Right hindlimb (tissue), 1 donor: ENCODE results near the gene GRB2.
"Not testable (repeated sequence)": the region's sequence is repeated elsewhere in the genome, so short reads cannot be mapped to it uniquely, and the experiment has no call there.

ENCODE experiments used
- DNase-seq: peaks from one replicate; pipeline ENCODE4 v3.0.0-alpha.2; 2018

GRB2 gene

DNA sequence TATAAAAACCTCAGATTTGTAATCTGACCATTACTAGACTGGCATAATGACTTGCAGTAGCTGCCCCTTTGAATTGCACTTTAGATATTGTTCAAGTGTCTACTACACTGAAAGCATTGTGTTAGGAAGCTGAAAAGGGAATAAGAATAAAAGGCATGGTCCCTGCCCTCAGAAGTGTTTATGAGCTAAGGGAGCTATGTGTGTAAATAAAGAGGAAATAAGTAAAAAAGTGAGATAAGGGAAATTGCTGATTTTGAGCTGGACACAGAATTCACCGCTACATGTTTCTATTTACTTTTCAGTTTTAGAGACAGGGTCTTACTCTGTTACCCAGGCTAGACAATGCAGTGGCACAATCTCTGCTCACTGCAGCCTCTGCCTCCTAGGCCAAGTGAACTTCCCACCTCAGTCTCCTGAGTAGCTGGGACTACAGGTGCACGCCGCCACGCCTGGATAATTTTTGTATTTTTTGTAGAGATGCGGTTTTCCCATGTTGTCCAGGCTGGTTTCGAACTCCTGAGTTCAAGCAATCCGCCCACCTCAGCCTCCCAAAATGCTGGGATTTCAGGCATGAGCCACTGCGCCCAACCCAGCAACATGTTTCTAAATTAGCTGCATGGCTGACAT is 57.0 kb downstream of the GRB2 start:
- DNase-seq = no peak

DNA sequence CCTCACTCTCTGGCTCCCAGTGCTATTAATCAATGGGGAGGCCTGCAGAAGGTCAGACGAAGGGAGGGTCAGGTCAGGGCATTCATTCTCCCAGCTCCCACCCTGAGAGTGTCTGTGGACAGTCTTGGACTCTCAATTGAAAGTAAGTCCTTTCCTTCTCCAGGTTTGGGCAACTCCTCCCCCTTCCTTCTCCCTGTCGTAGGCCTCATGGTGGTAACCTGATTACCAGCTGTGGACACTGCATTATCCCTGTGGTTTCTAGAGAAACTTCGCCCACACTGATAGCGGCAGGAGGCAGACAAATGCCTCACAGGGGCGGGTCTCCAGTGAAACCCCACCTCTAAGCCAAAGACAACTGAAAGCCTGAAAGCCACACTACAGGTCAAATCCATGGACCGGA is 58.6 kb downstream of the GRB2 start:
- DNase-seq = no peak

- not testable (repeated sequence) for DNase-seq
Observed at GRCh38 chr17:75346368-75346767, 59.1 kb downstream of the GRB2 start.

DNA sequence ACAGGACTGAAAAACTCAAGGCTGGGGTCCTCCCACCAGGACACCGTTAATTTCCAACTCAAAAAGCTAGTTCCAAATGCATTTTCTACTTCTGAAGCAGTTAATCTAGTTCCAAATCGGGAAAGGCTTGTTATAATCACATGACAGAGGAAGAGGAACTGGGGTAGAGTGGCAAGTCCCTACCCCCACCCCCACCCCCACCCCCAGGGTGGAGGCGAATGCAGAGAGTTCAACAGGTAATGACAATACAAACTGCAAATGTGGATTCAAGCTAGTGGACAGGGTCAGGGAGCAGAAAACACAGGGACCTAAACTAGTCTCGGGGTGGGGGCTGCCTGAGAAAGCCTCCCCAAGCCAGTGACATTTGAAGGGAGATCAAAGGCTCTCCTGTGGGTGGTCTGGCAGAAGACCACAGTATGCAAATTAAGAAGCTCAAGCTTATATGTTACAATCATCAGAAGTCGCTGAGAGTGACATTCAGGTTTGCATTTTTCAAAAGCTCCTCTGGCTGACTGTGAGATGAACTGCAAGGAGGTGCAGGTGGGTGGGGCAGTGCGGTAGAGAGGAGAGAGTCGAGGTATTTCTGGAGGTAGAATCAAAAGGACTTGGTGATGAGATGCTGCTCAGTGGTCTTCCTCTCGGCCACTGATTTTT is 59.8 kb downstream of the GRB2 start:
- no peak for DNase-seq

- no peak for DNase-seq
Observed at GRCh38 chr17:75344666-75345065, 60.8 kb downstream of the GRB2 start.

DNA sequence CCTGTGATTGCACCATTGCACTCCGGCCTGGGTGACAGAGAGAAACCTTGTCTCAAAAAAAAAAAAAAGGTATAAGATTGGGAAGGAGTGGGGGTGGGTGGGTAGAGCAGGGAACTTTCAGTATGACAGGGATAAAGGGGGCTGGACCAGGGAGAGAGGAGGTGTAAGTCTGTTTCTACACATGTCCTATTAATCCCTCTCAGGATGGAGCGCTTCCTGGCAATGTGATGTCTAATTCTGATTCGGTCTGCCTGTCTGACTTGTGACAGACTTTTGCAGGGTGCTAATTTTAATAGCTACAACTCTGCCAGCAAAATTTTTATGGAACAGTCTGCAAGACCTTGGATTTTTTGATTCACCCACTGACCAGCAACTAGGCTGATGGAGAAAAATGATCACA is 62.5 kb downstream of the GRB2 start:
- DNase-seq = no peak

DNA sequence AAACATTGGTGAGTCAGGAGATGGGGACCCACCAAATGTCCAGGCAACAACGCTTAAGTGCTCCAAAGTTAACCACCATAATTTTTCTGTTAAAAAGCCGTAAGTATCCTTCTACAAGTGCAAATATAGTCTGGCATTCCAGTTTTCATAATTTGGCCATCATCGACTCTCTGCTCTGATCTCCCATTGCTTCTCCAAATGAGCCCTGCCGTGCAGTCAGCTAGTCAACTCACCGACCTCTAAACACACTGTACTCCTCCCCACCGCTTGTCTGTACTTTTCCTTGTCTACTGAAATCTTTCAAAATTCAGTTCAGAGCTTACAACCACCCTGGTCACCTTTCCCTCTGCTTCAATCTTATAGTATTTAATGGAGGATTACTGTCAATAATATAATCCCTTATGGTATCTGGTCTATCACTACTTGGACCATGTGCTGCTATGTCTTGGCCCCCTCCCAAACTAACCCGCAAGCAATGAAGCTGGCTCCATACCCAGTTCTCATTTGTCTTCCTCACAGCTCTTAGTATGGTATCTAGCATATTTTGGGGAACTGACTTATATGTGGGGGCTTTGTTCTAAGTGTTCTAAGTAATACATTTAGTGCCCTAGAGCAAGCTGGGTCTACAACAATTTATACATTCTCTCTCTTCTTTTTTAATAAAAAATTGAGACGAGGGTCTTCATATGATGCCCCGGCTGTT is 63.5 kb downstream of the GRB2 start:
- DNase-seq = no peak

DNA sequence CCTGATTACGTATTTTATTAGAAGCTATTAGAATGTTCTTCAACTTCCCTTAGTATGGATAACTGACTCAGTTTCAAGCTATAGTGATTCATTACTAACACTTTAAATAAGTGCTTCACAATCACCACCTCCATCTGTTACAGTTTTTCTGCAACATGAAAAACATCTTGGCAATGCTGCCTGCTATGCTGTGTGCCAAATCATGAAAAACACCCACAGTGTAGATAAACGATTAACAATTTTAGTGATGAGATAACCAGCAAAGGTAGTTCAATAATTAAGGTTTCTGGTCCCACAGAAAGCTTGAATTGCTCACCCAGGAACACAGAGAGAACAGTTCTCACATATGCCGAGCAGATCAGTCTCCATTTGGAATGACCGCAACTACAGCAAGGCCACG is 64.8 kb downstream of the GRB2 start:
- no peak for DNase-seq

DNA sequence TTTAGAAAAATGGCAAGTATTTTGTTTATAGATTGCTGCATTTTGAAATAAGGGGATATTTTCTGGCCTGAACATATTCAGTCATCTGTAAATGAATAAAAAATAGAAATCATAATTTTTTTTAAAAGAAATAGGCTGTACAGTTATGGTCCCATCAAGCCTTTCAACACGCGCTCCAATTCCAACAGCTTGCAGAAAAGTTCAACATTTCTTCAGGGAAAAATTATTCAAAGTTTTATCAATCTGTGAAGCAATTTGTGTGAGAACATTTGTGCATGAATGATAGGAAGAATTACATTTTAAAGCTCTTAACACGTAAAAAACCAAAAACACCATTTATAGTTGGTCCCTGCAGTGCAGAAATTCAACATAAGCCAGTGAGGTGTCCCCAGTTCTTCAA is 65.5 kb downstream of the GRB2 start:
- no peak for DNase-seq

- DNase-seq = no peak
Observed at GRCh38 chr17:75338335-75338734, 67.1 kb downstream of the GRB2 start.

DNA sequence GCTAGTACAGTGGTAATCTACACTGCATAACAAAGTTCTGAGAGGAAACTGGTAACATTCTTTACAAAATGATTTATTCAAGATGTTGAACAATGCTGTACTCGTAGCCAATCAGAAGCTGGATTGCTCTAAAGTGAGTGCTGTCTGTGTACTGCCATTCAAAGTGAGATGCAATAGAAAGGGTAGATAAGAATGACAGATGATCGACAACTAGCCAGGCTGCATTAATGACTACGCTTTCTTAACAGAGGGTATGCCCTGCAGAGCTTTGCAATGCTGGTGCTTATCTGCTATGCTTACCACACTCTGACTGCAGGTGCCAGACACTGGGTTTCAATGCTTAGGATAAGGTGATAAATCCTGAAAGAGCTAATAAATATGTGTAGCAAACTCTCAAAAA is 70.2 kb downstream of the GRB2 start:
- no peak for DNase-seq

DNA sequence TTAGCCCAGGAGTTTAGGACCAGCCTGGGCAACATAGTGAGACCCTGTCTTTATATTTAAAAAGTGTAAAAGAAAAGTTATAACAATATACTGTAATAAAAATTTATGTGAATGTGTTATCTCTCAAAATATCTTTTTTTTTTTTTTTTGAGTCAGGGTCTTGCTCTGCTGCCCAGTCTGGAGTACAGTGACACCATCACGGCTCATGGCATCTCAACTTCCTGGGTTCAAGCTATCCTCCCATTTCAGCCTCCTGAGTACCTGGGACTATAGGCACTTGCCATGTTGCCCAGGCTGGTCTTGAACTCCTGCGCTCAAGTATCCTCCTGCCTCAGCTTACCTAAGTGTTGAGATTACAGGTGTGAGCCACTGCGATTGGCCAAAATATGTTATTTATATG is 70.8 kb downstream of the GRB2 start:
- no peak for DNase-seq

DNA sequence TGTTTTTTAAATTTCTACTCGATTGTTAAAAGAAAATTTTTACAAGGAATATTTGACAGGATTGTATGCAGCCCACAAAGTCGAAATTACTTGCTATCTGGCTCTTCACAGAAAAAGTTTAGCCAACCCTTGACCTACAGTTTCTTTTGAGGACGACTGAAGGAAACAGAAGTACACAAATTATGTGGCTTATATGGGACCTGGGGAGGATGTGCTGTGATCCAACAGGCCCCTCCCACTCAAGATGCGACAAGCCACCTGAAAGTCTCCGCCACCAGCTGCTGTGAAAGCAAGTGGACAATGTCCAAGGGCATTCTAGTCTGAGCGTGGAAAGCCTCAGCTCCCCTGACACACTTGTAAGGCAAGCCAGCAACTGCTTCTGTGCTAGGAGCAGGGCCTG is 73.8 kb downstream of the GRB2 start:
- no peak for DNase-seq

DNA sequence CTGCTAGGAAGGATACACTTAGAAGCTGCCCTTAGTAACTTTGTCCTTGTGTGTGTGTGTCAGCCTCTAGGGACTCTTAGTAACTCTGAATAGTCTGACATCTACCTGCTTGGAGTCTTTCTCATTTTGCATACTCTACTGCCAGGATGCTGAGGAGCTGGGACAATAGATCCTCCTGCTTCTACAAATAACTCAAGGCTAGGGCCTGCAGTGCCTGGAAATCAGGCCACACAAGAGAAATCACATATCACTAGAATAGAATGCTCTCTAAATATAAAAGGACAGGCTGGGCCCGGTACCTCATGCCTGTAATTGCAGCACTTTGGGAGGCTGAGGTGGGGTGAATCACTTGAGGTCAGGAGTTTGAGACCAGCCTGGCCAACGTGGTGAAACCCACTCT is 77.7 kb downstream of the GRB2 start:
- DNase-seq = no peak

DNA sequence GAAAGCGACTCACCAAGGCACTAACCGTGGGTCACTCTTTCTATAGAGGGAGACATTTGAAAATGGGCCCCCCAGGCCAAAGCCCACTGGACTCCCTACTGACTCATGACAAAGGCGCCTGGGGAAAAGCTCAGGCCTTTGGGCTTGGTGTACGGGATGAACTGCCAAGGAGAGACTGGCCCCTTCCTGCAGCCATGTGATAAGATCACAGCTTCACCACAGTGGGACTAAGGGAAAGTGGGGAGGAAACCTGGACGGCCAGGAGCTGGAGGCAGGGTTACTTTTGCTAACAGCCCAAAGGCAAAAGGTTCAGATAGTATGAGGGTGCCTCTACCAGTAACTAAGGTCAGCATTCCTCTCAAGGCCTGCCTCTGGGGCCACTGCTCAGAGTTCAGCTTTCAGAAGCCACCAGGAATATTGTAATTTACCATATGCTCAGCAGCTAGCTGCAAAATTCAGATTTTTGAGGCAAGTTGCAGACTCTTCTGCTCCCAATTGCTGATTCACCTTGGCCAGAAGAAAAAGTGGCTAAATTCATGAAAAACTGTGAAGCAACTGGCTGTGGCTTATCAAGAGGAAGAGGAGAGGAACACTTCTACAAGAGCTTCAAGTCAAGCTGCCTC is 79.1 kb downstream of the GRB2 start:
- DNase-seq = no peak

DNA sequence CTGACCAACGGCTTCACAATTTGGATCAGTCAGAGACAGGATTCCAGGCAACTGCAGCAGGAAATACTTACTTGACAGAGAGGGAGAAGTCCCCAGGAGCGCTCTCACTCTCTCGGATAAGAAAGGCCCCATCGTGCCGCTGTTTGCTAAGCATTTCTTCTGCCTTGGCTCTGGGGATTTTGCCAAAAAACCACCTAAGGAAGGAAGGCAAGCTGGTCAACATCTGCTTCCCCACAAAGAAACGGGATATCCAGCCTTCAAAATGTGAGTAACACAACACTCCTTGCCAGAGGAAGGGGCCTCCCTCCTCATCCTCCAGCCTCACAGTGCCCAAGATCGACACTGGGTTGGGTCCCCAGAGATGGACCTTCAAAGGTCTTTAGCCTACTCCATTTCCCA is 79.7 kb downstream of the GRB2 start:
- no peak for DNase-seq

DNA sequence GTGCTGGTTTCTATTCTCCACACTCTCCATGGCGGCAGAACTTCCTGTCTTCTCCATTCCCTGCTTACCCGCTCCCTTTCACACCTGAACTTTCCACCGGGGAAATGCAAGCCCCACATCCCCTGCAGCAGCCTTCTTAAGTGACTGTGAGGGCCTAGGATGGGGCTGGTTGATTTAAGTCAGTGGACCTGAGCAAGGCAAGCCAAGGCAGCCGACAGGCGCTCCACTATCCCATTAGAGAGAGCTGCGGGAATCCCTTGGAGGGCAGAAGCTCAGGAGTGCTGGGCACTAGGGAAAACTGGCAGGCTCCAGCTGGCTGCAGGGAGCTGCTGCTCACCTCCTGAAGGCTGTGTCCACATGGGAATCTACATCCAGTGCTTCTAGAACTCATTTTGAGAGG is 80.1 kb downstream of the GRB2 start:
- DNase-seq = no peak

DNA sequence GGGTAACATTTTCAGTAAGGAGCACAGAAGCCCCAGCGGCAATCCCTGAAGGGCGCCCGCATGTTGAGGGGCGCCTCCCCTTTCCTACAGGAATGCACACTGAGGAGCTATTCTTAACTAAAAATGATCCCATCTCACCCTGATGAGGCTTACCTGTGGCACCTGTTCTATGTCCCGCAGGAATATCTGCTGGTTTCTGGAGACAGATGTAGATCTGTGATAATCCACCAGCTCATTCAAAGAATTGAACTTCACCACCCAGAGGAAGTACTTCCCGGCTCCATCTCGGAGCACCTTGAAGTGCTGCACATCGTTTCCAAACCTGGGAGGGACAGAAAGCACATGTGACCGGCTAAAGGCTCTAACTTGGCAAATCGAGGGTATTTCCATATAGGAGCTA is 84.0 kb downstream of the GRB2 start:
- no peak for DNase-seq

DNA sequence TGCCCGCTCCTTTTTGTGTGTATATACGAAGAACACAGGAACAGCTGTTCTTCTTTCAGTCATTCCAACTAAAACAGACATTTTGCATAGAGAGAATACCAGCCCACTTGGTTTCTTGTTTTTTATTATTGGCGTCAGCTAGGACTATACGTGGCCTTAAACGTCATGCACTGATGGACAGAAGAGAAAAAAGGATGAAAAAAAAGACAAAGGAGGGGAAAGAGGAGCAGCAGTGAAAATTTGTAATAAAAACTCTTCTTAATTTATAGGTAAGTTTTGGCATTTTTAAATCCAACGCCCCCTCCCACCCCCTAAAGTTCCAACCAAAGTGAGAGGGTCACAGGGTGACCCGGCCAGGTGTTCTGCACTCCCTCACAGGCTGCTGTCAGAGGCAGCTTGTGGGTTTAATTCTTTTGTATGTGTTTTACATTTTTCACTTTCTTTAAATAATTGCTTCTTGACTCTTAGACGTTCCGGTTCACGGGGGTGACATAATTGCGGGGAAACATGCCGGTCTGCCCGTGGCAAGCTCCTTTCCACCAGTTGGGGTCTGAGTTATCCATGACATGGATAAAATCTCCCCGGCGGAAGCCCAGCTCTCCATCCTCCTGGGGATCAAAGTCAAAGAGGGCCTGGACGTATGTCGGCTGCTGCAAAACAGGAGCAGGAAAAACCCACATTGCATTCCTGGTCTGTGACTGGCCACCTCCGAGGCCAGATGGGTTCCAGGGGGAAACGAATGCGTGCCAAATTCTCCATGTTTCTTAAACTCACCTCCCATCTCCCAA is 85.4 kb downstream of the GRB2 start:
- DNase-seq = no peak

- no peak for DNase-seq
Observed at GRCh38 chr17:75318615-75319222, 86.8 kb downstream of the GRB2 start.

DNA sequence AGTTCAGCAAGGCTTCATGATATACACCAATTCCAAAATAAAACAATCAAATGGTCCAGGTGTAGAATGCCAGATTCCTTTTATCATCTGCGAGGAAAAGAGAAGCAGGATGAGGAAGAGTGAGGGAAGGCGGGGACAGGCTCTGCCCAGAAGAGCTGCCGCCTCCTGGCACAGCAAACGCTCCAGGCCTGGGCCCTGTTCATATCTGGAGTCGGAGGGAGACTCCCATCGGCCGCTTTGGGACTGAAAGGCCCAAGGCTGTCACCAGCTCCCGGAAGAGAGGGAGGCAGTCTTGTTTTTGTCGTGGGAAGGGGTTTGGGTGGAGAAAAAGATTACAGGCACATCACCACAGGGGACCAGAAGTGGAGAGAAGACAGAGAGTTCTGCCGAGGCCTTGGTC is 87.3 kb downstream of the GRB2 start:
- no peak for DNase-seq

DNA sequence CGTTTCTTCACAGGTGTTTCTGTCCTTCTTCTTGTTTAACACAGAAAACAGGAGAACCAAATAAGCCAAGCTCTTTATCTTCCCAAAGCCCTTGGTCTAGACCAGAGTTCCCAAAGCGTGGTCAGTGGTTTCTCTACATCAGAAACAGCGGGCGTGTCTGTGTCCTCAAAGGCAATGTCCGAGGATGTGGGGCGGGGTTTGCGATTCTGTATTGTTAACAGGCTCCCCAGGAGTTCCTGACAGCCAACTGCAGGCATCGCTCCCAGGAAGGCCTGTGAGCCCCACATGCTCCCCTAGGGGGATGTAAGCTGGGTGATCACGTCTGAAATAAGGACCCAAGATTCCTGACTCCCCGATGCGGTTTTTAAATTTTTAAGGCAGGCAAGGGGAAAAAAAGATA is 87.8 kb downstream of the GRB2 start:
- DNase-seq = no peak

DNA sequence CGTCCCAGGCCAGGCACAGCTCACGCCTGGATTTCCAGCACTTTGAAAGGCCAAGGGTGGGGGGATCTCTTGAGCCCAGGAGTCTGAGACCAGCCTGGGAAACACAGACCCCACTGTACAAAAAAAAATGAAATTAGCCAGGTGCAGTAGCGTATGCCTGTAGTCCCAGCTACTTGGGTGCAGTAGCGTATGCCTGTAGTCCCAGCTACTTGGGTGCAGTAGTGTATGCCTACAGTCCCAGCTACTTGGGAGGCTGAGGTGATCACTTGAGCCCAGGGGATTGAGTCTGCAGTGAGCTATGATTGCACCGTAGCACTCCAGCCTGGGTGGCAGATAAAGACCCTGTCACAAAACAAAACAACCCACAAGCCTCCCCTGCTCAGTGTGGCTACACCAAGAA is 89.2 kb downstream of the GRB2 start:
- DNase-seq = no peak
